ENCODE measurements around the gene TSPO. TPM values are rescaled to one million over a fixed set of nuclear protein-coding genes. Genes with fewer than 3 reads are reported as not detected.

The TSPO gene
- total RNA-seq, 1 donor from 2014 or later: 111 TPM

DNA sequence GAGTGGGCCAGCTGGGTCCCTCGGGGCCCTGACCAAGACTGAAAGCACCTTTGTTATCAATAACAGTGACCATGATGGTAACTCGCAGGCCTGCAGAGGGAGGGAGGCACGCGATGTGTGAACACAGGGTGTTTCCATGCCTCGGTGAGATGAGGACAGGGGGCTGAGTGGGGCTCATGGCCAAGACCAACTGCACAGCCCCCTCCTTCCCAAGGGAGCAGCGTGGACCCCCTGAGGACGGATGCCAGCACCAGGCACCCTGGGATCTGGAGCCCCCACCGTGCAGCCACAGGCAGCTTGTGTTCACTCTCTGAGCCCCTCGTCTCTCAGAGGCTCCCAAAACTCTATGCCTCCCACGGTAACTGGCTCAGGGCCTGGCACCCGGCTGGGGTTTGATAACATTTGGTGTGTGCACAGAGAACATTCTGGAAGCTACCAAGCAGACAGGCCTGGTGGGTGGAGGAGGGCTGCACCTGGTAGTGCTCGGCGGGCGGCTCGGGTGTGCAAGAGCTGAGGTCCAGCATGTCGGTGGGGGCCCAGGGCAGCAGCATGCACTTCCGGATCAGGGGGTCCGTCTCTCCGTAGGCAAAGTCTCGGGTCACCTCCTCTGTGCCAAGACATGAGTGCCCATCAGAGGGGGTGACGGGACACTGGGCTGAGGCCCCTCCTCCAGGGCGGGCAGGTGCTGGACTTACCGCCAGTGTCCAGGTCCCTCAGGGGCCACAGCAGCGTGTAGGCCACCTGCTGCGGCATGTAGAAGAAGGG lies 28.0 kb downstream of the TSPO start:
- DNase-seq: no peak

- no peak for DNase-seq
Measured at GRCh38 chr22:43179911-43180195, 28.5 kb downstream of the TSPO start.

DNA sequence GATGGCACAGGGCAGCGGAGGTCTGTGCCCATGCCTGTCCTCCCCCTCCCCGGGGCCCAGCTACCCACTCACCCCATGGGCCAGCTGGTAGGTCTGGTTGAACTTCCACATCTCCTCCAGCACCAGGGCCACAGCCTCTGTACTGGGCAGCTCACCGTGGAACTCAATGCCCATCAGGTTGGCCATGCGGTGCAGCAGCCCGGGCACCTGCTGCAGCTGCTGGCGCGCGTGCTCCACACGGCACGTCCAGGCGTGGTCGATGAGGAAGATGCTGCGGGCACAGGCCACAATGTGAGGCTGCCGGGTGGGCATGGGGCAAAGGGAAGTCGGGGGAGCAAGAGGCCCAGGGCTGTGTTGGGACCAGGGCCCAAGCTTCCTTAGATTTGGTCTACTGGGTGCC lies 29.3 kb downstream of the TSPO start:
- no peak for DNase-seq

- no peak for DNase-seq
Measured at GRCh38 chr22:43181321-43182076, 30.1 kb downstream of the TSPO start.

DNA sequence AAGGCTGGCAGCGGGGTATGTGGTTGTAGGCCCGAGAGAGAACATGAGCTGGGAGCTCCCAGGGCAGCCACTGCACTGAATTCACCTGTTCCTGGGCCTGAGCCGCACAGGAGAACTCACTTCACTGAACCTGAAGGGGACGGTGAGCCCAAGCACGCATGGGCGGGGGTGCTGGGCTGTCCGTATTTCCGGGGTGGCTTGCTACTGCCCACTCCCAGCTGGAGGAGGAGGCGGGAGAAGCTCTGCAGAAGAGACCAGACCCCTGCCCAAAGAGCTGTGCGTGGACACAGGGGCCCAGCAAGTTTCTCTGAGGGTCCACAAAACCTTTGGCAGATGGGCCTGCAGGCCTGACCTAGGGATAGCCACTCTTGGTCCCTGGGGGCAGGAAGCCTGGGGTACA lies 30.8 kb downstream of the TSPO start:
- DNase-seq: no peak

- DNase-seq: no peak
Measured at GRCh38 chr22:43182726-43183125, 31.4 kb downstream of the TSPO start.

DNA sequence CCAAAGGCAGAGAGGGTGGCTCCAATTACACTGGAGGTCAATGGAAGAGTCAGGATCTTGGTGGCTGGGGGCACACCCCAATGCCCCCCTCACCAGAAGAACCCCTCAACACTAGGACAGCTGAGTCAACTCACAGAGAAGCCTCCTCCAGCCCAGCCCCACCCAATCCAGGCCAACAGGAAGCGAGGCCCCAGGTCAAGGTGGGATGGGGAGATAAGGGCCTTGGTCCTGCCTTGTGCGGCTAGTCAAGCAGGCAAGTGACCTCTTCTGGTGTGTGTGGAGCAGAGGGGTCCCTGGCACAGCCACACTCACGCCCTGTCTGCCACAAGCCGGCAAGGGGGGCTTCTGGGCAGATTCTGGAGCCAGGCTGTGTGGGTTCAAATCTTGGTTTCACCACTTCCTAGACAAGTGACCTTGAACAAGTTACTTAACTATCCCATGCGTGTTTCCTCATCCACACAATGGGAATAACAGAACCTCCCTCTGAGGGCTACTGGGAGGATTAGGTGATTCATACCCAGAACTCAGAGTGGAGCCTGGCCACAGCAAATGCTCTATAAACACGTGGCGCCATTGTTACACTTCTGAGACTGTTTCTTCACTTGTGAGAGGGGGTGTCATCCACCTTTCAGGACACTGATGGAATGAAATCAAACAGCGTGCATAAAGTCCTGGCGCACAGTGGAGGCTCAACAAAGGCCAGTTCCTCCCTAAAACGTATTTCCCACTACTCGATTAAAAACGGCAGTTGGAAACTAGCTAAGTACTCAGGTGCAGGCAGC lies 32.3 kb downstream of the TSPO start:
- no peak for DNase-seq

GRCh38 chr22:43185860-43186261 lies 34.5 kb downstream of the TSPO start:
- DNase-seq: no peak

DNA sequence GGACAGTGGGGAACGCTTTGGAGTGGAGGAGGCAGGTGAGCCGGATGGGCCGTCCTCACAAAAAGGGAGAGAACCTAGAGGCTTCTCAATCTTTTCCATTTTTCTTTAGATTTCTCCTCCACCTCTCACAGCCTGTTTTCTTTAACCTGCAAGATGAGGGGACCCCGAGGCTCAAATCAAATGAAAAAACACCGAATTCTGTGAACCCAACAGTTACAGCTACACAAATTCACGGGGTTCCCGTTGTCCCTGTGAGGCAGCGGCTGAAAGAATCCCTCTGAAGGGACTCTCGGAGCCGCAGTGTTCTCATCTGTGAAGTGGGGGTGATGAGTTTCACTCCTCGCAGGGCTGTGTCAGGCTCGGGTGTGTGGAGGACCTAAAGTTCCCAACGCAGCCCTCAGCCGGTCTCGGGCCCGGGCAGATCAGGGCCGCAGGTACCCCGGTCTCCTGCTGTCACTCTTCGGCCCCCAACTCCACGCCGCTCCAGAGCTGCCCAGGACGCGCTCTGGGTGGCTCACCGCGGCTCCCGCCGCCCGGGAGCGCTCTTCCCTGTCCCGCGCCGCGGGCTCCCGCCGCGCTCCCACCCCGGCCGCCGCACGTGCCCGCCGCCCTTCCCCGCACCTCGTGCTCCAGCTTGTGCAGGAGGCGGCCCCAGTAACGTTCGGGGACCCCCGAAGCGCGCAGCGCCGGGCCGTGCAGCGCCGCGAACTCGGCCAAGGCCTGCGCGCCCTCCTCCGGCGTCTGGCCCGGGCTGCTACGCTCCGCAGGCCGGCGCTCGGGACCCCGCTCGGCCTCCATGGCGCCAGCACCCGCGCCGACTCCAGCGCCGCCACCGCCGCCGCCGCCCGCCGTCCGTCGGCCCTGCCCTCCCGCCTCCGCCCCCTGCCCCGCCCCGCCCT lies 35.2 kb downstream of the TSPO start, which contains the start of gene TTLL12:
TSS of gene TTLL12 (minus strand) at position 863 of the 899 bp plus-strand sequence. CDS start at position 798, 65 bp downstream.
- DNase-seq: peak; percentile 29

DNA sequence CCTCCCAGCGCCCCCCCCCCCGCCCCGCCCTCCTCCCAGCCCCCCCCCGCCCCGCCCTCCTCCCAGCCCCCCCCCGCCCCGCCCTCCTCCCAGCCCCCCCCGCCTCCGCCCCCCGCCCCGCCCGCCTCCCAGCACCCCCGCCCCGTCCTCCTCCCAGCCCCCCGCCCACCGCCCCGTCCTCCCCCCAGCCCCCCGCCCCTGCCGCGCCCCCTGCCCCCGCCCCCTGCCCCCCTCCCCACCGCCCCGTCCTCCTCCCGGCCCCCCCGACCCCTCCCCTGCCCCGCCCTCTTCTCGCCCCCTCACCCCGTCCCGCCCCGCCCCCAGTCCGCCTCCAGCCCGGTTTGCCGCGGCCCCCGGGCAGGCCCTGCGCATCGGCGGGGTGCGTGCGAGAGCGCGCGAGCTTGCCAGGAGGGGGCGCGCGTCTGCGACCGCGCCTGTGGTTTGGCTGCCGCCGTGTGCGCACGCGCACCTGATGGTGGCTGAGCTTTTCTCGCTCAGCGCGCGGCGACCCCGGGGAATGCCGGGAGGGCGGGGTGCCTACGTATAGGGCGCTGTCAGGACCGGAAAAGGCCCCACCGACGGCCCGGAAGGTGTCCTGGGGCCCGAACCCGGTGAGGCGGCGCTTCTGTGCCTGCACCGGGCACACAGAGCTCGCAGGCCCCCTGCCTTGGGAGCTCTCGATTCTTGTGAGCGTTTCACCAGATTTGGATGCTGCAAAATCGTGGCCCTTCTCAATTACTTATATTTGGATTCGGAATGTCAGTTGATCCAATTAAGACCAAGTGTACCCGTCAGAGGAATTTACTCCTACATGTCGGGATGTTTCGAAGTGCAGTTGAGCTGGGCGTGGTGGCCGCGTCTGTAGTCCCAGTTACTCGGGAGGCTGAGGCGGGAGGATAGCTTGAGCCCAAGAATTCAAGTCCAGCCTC lies 36.1 kb downstream of the TSPO start:
- DNase-seq: peak; percentile 97

DNA sequence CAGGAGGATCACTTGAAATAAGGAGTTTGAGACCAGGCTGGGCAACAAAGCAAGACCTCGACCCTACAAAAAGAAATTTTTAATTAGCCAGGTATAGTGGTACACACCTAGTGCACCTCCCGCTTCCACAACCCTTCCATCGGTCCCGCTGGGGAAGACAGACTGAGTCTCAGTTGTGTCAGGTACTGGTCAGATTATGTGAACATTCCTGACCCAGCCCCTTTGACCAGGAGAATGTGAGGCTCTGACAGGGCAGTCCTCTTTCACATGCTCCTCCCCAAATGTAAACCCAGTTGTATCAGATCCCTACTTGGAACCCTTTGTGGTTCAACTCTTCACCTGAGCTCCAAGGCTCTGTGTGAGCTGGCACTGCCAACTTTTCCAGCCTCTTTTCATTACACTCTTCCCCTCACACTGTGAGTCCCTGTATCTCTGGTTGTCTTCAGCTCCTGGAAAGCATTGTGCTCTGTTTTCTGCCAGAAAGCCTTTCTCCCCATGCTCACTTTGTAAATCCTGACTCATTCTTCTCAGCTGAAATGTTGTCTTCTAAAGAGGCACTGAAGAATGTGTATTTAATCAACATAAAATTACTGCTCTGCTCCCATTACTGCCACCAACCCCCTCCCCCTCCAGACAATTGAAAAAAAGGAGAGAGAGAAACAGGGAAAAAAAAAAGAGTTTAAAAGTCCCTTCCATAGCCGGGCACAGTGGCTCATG lies 37.6 kb downstream of the TSPO start:
- DNase-seq: peak; percentile 9

DNA sequence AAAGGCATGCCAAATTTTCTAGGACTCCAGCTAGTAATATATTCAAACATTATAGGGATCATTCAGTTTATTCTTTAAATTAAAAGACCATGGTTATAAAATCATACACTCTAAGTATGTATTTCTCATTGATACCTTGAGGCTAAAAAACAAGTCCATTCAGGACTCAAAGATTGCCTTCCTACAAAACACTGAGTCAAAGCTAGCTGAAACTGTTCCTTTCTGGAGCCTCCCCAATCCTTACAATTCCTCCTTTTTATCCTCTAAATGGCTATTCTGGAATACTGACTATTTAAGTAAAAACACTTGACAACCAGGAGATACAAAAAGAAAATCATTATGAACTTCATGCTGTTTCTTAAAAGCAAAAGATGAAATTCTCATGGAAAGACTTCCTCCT lies 40.5 kb downstream of the TSPO start:
- no peak for DNase-seq

DNA sequence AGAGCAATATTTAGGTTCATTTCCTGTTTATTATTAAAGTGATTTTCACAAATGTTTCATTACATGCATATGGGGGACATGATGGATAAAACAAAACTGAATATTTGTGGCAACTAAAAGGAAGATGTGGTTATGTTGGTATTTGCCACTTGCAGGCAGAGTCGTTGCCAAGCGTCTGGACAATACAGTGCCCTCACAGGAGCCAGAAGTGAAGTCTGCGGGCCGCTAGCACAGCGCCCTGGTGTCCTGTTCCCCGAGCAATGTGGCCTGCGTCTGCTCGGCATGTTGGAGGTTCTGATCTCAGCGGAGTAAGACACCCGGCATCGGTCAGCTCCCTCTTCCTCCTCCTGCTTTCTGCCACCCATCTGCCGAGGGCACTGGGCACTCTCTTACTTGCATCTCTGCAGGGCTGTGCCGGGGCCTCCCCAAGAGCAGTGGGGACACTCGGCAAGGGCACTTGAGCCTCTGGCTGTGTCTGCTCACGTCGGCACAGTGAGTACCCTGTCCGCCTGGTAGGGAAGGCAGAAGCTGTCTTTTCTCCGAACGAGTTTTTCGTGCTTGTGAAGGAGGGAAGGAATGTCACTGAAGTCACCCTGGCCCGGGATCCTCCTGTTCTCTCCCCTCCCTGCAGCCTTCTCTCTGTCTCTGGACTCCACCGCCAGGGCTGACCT lies 46.0 kb downstream of the TSPO start:
- DNase-seq: no peak

DNA sequence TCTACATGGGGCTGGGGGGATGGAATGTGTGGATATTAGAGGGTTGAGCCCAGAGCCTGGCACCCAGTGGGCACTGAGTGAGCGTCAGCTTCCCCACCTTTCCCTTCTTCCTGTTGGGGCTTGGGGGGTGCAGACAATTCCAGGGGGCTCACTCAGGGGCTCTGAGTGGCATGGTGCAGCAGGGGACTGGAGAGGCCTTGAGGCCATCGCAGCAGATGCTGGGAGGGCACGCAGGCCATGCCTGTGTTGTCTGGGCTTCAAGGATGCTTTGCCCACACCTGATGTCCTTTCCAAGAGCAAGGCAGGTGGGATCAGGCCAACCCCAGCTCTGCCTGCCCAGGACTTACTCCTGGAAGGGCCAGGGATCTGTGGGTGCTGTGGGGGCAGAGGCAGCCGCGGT lies 46.8 kb downstream of the TSPO start:
- DNase-seq: no peak

- no peak for DNase-seq
Measured at GRCh38 chr22:43198936-43199335, 47.6 kb downstream of the TSPO start.

DNA sequence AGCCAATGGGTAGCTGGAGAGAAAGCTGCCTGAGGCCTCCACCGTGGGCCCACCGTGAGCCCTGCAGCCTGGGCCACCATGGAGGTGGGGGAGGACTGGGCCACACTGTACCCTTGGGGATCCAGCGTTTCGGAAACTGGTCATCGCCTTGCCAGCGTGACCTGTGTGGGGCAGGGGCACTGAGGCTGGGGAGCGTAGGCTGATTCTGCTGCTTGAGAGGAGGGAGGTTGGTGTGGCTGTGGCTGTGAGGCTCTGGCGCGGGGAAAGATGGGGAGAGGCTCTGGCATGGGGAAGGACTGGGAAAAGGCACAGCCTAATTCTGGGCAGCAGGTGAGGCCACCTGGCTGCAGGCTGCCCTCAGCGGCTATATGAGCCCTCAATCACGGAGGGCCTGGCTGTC lies 48.2 kb downstream of the TSPO start:
- no peak for DNase-seq

DNA sequence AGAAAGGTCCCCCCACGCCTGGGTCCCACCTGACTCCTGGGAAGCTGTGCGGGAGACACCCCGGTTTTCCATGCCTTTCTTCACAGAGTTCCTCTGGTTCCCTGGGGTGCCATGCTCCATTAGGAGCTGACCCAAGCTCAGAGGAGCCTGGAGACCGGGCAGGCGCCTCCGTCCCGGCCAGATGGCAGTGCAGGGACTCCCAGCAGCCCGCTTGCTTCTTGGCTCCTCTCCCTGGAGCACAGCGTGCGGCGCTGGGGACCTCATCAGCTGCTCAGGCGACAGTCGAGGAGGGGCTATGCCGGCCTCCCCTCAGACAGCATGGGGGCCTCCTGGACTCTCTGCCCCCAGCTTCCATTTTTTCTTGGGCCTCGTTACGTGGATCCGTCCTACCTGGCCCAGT lies 48.7 kb downstream of the TSPO start:
- no peak for DNase-seq

DNA sequence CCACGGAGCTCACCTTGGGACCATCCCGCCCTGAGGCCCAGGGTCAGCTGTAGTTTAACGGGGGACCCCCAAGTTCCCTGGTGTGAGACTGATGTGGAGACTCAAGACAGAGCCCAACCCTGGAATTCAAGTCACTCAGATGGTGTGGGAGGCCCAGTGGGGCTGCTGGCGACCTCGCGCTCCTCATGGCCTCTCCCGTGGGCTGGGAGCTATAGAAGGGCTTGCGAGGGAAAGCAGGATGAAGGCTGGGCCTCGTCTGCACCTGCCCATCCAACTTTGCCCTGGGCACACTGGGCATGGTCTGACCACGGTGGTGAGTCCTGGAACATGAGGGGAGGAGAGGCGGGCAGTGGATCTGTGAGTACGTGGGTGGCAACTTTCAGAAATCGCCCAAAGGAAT lies 49.2 kb downstream of the TSPO start:
- DNase-seq: no peak

DNA sequence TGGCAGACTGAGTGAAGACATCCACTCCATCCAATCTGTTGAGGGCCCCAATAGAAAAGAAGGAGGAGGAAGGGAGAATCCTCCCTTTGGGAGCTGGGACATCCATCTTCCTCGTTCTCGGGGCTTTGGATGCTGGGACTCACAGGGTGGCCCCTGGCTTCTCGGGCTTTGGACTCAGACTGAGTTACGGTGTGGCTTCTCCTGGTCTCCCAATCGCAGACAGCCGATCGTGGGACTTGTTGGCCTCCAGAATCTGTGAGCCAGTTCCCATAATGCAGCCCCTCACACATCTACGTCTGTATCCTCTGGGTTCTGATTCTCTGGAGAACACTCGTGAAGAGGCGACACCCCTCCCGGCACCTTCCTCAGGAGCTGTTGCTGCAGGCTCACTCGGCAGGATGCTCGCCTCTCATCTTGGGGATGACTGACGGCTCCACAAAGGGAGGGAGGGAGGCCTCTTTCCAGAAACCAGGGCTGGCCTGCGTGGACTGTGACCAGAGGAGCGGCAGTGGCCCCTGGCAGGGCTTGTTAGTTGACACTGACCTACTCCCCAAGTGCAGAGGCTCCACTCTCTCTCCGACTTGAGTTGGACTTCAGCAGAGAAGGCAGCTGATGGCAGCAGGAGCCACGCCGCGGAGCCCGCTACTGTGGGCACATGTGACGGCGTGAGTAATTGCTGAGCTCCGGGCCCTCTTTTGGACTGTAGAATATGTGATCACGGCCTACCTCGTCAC lies 50.3 kb downstream of the TSPO start:
- no peak for DNase-seq
